Neural cell (in vitro differentiated cells): Measurements from ENCODE around the gene FCN2. TPM values are rescaled to one million over a fixed set of nuclear protein-coding genes. Genes with fewer than 3 reads are reported as not detected.

ENCODE experiments used
- H2AFZ ChIP-seq: fragments of 200-600, 300-800 bp; sonication (generic), shearing (Covaris generic); 2 replicates; pipeline ENCODE4 v1.6.0; 2014; ENCODE audit warnings: low read depth, mild to moderate bottlenecking, antibody characterized with exemption, low read length, moderate library complexity
- H3F3A ChIP-seq: fragments of 200-600 bp; shearing (Covaris generic); 2 replicates; pipeline ENCODE4 v1.6.1; 2016; ENCODE audit warnings: mild to moderate bottlenecking, moderate library complexity, mixed read lengths, antibody characterized with exemption, low read length; ENCODE audit not compliant: insufficient read depth, poor library complexity, severe bottlenecking
- H3K27ac ChIP-seq: fragments of 200-600, 300-800 bp; sonication (generic), shearing (Covaris generic); 2 replicates; pipeline ENCODE4 v1.5.1; 2014; ENCODE audit warnings: mild to moderate bottlenecking, low read length, moderate library complexity
- H3K27me3 ChIP-seq: fragments of 300-800, 200-600 bp; sonication (generic), shearing (Covaris generic); 2 replicates; pipeline ENCODE4 v1.6.0; 2014; ENCODE audit warnings: mild to moderate bottlenecking, low read depth, low read length, moderate library complexity; ENCODE audit not compliant: insufficient read depth
- H3K36me3 ChIP-seq: fragments of 300-800, 200-600 bp; sonication (generic), shearing (Covaris generic); 2 replicates; pipeline ENCODE4 v1.5.1; 2014; ENCODE audit warnings: mild to moderate bottlenecking, antibody characterized with exemption, low read length, moderate library complexity; ENCODE audit not compliant: insufficient read depth
- H3K4me2 ChIP-seq: fragments of 300-800, 200-600 bp; sonication (generic), shearing (Covaris generic); 2 replicates; pipeline ENCODE4 v1.6.0; 2014; ENCODE audit warnings: mild to moderate bottlenecking, low read length
- H3K4me3 ChIP-seq: fragments of 300-800, 200-600 bp; sonication (generic), shearing (Covaris generic); 2 replicates; pipeline ENCODE4 v1.5.1; 2014; ENCODE audit warnings: mild to moderate bottlenecking, low read length, moderate library complexity
- H3K79me2 ChIP-seq: fragments of 200-600 bp; shearing (Covaris generic); replicated peaks from 2 replicates; pipeline ENCODE4 v1.6.0; 2014; ENCODE audit warnings: mild to moderate bottlenecking, low read length, moderate library complexity; ENCODE audit not compliant: insufficient read depth
- H3K9ac ChIP-seq: fragments of 300-800, 200-600 bp; sonication (generic), shearing (Covaris generic); 2 replicates; pipeline ENCODE4 v1.6.1; 2016; ENCODE audit warnings: mild to moderate bottlenecking, low read length, mixed read lengths
- H3K9me2 ChIP-seq: fragments of 200-600 bp; shearing (Covaris generic); 2 replicates; pipeline ENCODE4 v1.6.1; 2016; ENCODE audit warnings: mild to moderate bottlenecking, low read length, mixed read lengths; ENCODE audit not compliant: insufficient read depth
- H3K9me3 ChIP-seq: fragments of 200-600, 300-800 bp; sonication (generic), shearing (Covaris generic); 2 replicates; pipeline ENCODE4 v1.6.1; 2016; ENCODE audit warnings: mild to moderate bottlenecking, mixed run types, low read length, moderate library complexity, mixed read lengths
- H4K20me1 ChIP-seq: fragments of 200-600 bp; shearing (Covaris generic); 2 replicates; pipeline ENCODE4 v1.6.1; 2016; ENCODE audit warnings: mild to moderate bottlenecking, mixed run types; ENCODE audit not compliant: insufficient read depth
- EP300 ChIP-seq: fragments of 450-650 bp; conservative IDR thresholded peaks from 2 replicates; pipeline ENCODE4 v1.6.1; 2014; ENCODE audit warnings: antibody characterized with exemption, mild to moderate bottlenecking, moderate library complexity; ENCODE audit not compliant: poor library complexity, severe bottlenecking
- EZH2 ChIP-seq: fragments of 200-600, 300-800 bp; shearing (Covaris generic), sonication (generic); IDR thresholded peaks from 2 replicates; pipeline ENCODE4 v1.6.1; 2014; ENCODE audit warnings: antibody characterized with exemption, low read length, borderline replicate concordance, mild to moderate bottlenecking; ENCODE audit not compliant: insufficient read depth, poor library complexity, severe bottlenecking
- MXI1 ChIP-seq: fragments of 450-650 bp; conservative IDR thresholded peaks from 2 replicates; pipeline ENCODE4 v1.6.1; 2014; ENCODE audit warnings: antibody characterized with exemption, mild to moderate bottlenecking; ENCODE audit not compliant: poor library complexity, severe bottlenecking
- POLR2AphosphoS5 ChIP-seq: IDR thresholded peaks from 2 replicates; pipeline ENCODE4 v1.6.1; 2012
- SMC3 ChIP-seq: fragments of 450-650 bp; conservative IDR thresholded peaks from 2 replicates; pipeline ENCODE4 v1.6.1; 2014; ENCODE audit warnings: antibody characterized with exemption, mild to moderate bottlenecking, moderate library complexity; ENCODE audit not compliant: poor library complexity
- TAF1 ChIP-seq: IDR thresholded peaks from 2 replicates; pipeline ENCODE4 v1.6.1; 2012; ENCODE audit warnings: low read depth
- polyA plus RNA-seq: library from polyadenylated mRNA; depleted of rRNA; stranded (reverse); fragments of >200 nt; gene quantifications from 2 replicates; pipeline ENCODE4 v1.2.3, GENCODE V29; 2014
- TF ChIP-seq, protein P1 (sequence below): IDR thresholded peaks from 2 replicates; pipeline ENCODE4 v1.6.1; 2012; ENCODE audit warnings: borderline replicate concordance
- TF ChIP-seq, protein P2 (sequence below): fragments of 450-650 bp; IDR thresholded peaks from 2 replicates; pipeline ENCODE4 v1.5.1; 2014; ENCODE audit warnings: antibody characterized with exemption, mild to moderate bottlenecking, moderate library complexity; ENCODE audit not compliant: poor library complexity, severe bottlenecking

Gene FCN2
- polyA plus RNA-seq, 1 donor from 2014 or later, result not detected

GRCh38 chr9:134863306-134863902 lies 17.2 kb upstream of the FCN2 start:
- Histone ChIP-seq H3K4me3 (no peak overlapping the region), H3K36me3 (no peaks in the 10 kb centered on the region), H3K27me3 (no peaks in the 10 kb centered on the region), H3K27ac (no peak overlapping the region), H3K4me2 (no peak overlapping the region), H4K20me1 (no peaks in the 10 kb centered on the region), H3K79me2 (no peaks in the 10 kb centered on the region), H3K9me3 (no peaks in the 10 kb centered on the region), H3K9ac (no peak overlapping the region), H3F3A (no peaks in the 10 kb centered on the region), H3K9me2 (no peaks in the 10 kb centered on the region), H2AFZ (no peak overlapping the region)
- TF ChIP-seq TAF1 (no peak), POLR2AphosphoS5 (no peak), EZH2 (no peak)
- TF ChIP-seq, protein P1, sequence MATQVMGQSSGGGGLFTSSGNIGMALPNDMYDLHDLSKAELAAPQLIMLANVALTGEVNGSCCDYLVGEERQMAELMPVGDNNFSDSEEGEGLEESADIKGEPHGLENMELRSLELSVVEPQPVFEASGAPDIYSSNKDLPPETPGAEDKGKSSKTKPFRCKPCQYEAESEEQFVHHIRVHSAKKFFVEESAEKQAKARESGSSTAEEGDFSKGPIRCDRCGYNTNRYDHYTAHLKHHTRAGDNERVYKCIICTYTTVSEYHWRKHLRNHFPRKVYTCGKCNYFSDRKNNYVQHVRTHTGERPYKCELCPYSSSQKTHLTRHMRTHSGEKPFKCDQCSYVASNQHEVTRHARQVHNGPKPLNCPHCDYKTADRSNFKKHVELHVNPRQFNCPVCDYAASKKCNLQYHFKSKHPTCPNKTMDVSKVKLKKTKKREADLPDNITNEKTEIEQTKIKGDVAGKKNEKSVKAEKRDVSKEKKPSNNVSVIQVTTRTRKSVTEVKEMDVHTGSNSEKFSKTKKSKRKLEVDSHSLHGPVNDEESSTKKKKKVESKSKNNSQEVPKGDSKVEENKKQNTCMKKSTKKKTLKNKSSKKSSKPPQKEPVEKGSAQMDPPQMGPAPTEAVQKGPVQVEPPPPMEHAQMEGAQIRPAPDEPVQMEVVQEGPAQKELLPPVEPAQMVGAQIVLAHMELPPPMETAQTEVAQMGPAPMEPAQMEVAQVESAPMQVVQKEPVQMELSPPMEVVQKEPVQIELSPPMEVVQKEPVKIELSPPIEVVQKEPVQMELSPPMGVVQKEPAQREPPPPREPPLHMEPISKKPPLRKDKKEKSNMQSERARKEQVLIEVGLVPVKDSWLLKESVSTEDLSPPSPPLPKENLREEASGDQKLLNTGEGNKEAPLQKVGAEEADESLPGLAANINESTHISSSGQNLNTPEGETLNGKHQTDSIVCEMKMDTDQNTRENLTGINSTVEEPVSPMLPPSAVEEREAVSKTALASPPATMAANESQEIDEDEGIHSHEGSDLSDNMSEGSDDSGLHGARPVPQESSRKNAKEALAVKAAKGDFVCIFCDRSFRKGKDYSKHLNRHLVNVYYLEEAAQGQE, result no peak

DNA sequence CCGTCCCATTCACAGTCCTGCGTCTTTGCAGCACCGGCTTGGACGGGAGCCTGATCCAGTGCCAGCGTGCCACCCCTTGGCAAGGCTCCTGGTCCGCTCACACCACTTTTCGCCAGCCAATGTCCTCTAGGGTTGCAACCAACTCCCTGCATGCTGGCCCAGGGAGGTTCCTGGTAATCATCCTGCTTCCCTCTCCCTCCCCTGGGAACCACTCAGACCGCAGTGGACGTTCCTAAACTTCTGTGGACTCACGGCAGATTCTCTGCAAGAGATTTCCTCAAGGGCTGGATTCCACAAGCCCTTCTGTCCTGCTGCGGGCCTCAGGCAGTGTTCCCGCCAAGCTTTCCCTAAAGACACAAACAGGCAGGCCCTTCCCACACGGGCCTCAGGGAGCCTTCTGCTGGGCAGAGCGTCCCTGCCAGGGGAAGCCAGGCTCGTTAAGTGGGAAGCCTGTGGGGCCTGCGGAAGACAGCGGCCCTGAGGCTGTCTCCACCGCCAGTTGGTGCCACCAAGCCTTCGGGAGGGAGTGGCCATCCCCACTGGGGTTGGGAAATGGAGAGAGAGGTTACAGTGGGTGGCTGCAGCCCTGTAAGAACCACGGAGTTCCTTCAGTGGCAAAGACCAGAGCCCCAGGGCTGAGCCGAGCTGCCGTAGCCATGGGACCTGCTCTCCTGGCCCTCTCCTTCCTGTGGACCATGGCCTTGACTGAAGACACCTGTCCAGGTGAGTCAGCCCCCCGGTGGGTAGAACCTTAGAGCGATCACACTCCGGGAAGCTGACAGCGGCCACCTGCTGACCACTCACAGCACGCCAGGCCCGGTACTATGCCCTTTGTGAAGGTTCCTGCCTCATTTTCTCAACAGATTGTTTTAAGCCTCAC lies 16.4 kb upstream of the FCN2 start:
- Histone ChIP-seq H3K9me3 (no peaks in the 10 kb centered on the region), H3K27ac (no peak overlapping the region), H3K27me3 (no peaks in the 10 kb centered on the region), H4K20me1 (no peaks in the 10 kb centered on the region), H3K79me2 (no peaks in the 10 kb centered on the region), H3K4me2 (no peak overlapping the region), H3F3A (no peaks in the 10 kb centered on the region), H3K36me3 (no peaks in the 10 kb centered on the region), H3K9ac (no peak overlapping the region), H2AFZ (no peak overlapping the region), H3K9me2 (no peaks in the 10 kb centered on the region), H3K4me3 (no peak overlapping the region)
- TF ChIP-seq TAF1 (no peak), EZH2 (no peak), POLR2AphosphoS5 (no peak), SMC3 (no peak), MXI1 (no peak), EP300 (no peak)
- TF ChIP-seq, protein P2, sequence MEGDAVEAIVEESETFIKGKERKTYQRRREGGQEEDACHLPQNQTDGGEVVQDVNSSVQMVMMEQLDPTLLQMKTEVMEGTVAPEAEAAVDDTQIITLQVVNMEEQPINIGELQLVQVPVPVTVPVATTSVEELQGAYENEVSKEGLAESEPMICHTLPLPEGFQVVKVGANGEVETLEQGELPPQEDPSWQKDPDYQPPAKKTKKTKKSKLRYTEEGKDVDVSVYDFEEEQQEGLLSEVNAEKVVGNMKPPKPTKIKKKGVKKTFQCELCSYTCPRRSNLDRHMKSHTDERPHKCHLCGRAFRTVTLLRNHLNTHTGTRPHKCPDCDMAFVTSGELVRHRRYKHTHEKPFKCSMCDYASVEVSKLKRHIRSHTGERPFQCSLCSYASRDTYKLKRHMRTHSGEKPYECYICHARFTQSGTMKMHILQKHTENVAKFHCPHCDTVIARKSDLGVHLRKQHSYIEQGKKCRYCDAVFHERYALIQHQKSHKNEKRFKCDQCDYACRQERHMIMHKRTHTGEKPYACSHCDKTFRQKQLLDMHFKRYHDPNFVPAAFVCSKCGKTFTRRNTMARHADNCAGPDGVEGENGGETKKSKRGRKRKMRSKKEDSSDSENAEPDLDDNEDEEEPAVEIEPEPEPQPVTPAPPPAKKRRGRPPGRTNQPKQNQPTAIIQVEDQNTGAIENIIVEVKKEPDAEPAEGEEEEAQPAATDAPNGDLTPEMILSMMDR, result no peak
- TF ChIP-seq, protein P1, result no peak
